Breast epithelium (tissue), 3 donors: ENCODE measurements around the gene NME7.

Experiments
- POLR2A ChIP-seq: fragments of 450-650 bp; IDR thresholded peaks from one replicate; pipeline ENCODE4 v1.6.1; 2016; ENCODE audit warnings: antibody characterized with exemption, mild to moderate bottlenecking, moderate library complexity
- POLR2AphosphoS5 ChIP-seq, 3 donors: sonication (generic); formaldehyde crosslinking; IDR thresholded peaks; one replicate each; pipeline ENCODE4 v1.6.1; 2017; ENCODE audit warnings: antibody characterized with exemption in 3 of 3
- TF ChIP-seq, protein P1 (sequence below), 3 donors: fragments of 450-650 bp; IDR thresholded peaks; one replicate each; pipeline ENCODE4 v1.5.1; 2016 to 2017; ENCODE audit warnings: antibody characterized with exemption in 3 of 3, mild to moderate bottlenecking in 3 of 3, moderate library complexity in 3 of 3

DNA sequence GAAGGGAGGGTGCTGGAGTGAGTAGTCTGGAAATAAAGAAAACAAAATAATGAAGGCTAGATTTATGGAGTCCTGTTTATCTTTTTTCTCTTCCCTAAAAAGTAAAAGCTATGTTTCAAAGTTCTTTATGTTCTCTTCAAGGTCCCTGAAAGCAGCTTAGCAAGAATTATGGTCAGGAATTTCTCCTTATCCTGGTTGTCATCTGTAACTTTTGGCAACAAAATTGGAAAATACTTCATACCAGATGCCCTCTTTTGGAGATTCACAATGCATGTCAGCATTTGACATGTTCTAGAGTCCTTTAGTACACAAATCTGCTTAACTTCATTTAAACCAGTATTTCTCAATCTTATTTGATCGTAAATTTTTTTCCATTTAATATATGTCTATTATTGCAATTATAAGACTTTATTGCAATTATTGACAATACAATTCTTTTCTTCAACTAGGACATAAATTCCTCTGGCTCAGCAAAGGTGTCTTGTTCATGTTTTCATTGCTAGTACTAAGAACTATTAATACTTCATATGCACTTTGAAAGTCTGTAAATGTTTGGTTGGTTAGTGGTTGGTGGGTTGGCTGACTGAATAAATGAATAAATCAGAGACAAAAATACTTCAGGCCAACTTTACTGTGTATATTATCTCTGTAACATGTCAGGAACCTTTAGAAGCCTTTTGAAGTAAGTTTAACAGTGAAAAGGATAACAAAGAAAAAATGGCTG is 159.6 kb downstream of the NME7 start:
- TF ChIP-seq, protein P1, sequence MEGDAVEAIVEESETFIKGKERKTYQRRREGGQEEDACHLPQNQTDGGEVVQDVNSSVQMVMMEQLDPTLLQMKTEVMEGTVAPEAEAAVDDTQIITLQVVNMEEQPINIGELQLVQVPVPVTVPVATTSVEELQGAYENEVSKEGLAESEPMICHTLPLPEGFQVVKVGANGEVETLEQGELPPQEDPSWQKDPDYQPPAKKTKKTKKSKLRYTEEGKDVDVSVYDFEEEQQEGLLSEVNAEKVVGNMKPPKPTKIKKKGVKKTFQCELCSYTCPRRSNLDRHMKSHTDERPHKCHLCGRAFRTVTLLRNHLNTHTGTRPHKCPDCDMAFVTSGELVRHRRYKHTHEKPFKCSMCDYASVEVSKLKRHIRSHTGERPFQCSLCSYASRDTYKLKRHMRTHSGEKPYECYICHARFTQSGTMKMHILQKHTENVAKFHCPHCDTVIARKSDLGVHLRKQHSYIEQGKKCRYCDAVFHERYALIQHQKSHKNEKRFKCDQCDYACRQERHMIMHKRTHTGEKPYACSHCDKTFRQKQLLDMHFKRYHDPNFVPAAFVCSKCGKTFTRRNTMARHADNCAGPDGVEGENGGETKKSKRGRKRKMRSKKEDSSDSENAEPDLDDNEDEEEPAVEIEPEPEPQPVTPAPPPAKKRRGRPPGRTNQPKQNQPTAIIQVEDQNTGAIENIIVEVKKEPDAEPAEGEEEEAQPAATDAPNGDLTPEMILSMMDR (IDR thresholded peaks at IDR 0.05), result no peak
- TF ChIP-seq POLR2AphosphoS5 (IDR thresholded peaks at IDR 0.05) (no peak), POLR2A (no peak)
